ENCODE data around the gene ZC3H18. TPM values are rescaled to one million over a fixed set of nuclear protein-coding genes. Genes with fewer than 3 reads are reported as not detected.

ZC3H18 gene
- total RNA-seq, 1 experiment from 2014 or later = 76.4 TPM

DNA sequence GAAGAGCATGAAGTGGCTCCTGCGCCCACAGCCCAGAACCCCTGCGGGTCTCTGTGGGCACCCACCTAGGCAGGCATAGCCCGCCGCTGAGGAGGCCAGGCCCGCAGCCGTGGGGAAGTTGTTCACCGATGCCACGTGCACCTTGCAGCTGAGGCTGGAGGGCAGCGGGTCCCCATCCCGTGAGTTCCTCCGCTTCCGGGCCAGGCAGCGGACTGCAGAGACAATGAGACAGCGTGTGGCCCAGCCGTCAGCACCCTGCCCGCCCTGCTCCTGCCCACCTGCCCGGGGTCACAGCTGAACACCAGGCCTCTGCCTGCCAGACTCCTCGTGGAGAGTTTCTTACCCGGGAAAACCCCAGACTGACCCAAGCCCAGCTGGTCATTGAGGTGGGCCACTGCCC is 87.2 kb downstream of the ZC3H18 start:
- no peaks in the 10 kb centered on the region for H3K27me3 ChIP-seq (ENCODE audit: insufficient read depth, low read depth)
- H3F3A ChIP-seq (ENCODE audit: insufficient read depth, low read depth) = peaks cover 12% of the 10 kb centered on the region; the same call in 1 of the 2 replicates
- peaks cover 24% of the 10 kb centered on the region for H3K79me2 ChIP-seq (ENCODE audit: low read depth)
- intact Hi-C loops (cut with micrococcal nuclease; ENCODE audit: unreplicated experiment) = no loop called here
- H3K9me2 ChIP-seq (ENCODE audit: insufficient read depth) = no peaks in the 10 kb centered on the region
- DNase-seq = no peak
- no peak for TF ChIP-seq EZH2 (IDR thresholded peaks at IDR 0.05; ENCODE audit: low read depth)
- TF ChIP-seq, protein P1, sequence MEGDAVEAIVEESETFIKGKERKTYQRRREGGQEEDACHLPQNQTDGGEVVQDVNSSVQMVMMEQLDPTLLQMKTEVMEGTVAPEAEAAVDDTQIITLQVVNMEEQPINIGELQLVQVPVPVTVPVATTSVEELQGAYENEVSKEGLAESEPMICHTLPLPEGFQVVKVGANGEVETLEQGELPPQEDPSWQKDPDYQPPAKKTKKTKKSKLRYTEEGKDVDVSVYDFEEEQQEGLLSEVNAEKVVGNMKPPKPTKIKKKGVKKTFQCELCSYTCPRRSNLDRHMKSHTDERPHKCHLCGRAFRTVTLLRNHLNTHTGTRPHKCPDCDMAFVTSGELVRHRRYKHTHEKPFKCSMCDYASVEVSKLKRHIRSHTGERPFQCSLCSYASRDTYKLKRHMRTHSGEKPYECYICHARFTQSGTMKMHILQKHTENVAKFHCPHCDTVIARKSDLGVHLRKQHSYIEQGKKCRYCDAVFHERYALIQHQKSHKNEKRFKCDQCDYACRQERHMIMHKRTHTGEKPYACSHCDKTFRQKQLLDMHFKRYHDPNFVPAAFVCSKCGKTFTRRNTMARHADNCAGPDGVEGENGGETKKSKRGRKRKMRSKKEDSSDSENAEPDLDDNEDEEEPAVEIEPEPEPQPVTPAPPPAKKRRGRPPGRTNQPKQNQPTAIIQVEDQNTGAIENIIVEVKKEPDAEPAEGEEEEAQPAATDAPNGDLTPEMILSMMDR (conservative IDR thresholded peaks at IDR 0.05) = no peak
- BruUV-seq (replicated peaks) = no TSS peak
- POLR2A ChIA-PET (ENCODE audit: unreplicated experiment) = no interaction called here
- no peaks in the 10 kb centered on the region; the same call in 1 of the 2 replicates for H4K20me1 ChIP-seq (ENCODE audit: insufficient read depth)
- CTCF ChIA-PET = interaction anchor here (0.6 kb wide), 1 partner anchor 43 kb away, joined by 4 read pairs; no protein-coding TSS in a partner anchor
- H3K4me3 ChIP-seq = no peak overlapping the region
- no peaks in the 10 kb centered on the region for H3K36me3 ChIP-seq (ENCODE audit: low read depth)
- no peaks in the 10 kb centered on the region for H3K9me3 ChIP-seq (ENCODE audit: insufficient read depth, low read depth)
- no peak overlapping the region for H2AFZ ChIP-seq
- H3K27ac ChIP-seq = no peak overlapping the region
- H3K4me1 ChIP-seq (replicated peaks; ENCODE audit: insufficient read depth) = peaks cover 9% of the 10 kb centered on the region
- no peak overlapping the region for H3K4me2 ChIP-seq

DNA sequence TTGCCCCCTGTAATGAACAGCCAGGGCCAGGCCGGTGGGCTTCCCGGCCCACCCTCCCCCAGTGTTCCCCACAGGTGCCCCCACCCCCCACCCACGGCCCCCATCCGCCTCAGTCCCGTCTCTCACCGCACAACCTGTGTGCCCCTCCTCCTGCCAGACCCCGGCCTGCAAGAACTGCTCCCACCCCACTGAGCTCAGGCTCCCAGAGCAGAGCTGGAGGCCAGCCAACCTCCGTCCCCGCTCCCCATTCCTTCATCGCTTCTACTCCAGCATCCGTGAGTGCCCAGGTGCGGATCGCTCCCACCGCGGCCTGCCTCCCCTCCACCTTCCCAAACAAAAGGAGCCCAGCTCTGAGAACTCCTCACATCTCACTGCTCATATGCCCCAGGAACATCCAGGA is 88.5 kb downstream of the ZC3H18 start:
- Histone ChIP-seq H3K79me2 (ENCODE audit: low read depth) (peaks cover 29% of the 10 kb centered on the region), H3K36me3 (ENCODE audit: low read depth) (no peaks in the 10 kb centered on the region), H3F3A (ENCODE audit: insufficient read depth, low read depth) (peaks cover 10% of the 10 kb centered on the region; the same call in 1 of the 2 replicates), H3K4me3 (no peak overlapping the region), H3K27ac (no peak overlapping the region), H3K9me2 (ENCODE audit: insufficient read depth) (no peaks in the 10 kb centered on the region), H4K20me1 (ENCODE audit: insufficient read depth) (no peaks in the 10 kb centered on the region; the same call in 1 of the 2 replicates), H3K9me3 (ENCODE audit: insufficient read depth, low read depth) (no peaks in the 10 kb centered on the region), H2AFZ (no peak overlapping the region), H3K27me3 (ENCODE audit: insufficient read depth, low read depth) (no peaks in the 10 kb centered on the region), H3K4me2 (no peak overlapping the region), H3K4me1 (replicated peaks; ENCODE audit: insufficient read depth) (peaks cover 9% of the 10 kb centered on the region)
- CTCF ChIA-PET = no interaction called here
- intact Hi-C loops (cut with micrococcal nuclease; ENCODE audit: unreplicated experiment) = no loop called here
- no peak for DNase-seq
- TF ChIP-seq EZH2 (IDR thresholded peaks at IDR 0.05; ENCODE audit: low read depth) = no peak
- TF ChIP-seq, protein P1 (conservative IDR thresholded peaks at IDR 0.05) = no peak
- BruUV-seq (replicated peaks) = no TSS peak
- POLR2A ChIA-PET (ENCODE audit: unreplicated experiment) = no interaction called here

GRCh38 chr16:88659160-88659559 is 89.0 kb downstream of the ZC3H18 start:
- DNase-seq = no peak
- CTCF ChIA-PET = no interaction called here
- Histone ChIP-seq H3K27ac (no peak overlapping the region), H2AFZ (no peak overlapping the region), H3K4me3 (no peak overlapping the region), H3K27me3 (ENCODE audit: insufficient read depth, low read depth) (no peaks in the 10 kb centered on the region), H3F3A (ENCODE audit: insufficient read depth, low read depth) (peaks cover 10% of the 10 kb centered on the region; the same call in 1 of the 2 replicates), H3K4me2 (no peak overlapping the region), H3K9me3 (ENCODE audit: insufficient read depth, low read depth) (no peaks in the 10 kb centered on the region), H3K9me2 (ENCODE audit: insufficient read depth) (no peaks in the 10 kb centered on the region), H3K4me1 (replicated peaks; ENCODE audit: insufficient read depth) (peaks cover 9% of the 10 kb centered on the region), H3K79me2 (ENCODE audit: low read depth) (peaks cover 29% of the 10 kb centered on the region), H4K20me1 (ENCODE audit: insufficient read depth) (no peaks in the 10 kb centered on the region; the same call in 1 of the 2 replicates), H3K36me3 (ENCODE audit: low read depth) (no peaks in the 10 kb centered on the region)
- no peak for TF ChIP-seq EZH2 (IDR thresholded peaks at IDR 0.05; ENCODE audit: low read depth)
- TF ChIP-seq, protein P1 (conservative IDR thresholded peaks at IDR 0.05) = no peak
- POLR2A ChIA-PET (ENCODE audit: unreplicated experiment) = no interaction called here
- BruUV-seq (replicated peaks) = no TSS peak
- intact Hi-C loops (cut with micrococcal nuclease; ENCODE audit: unreplicated experiment) = no loop called here
